Measurements from ENCODE around the gene SREBF2. TPM values are rescaled to one million over a fixed set of nuclear protein-coding genes. Genes with fewer than 3 reads are reported as not detected.
A peak's percentile ranks its signal among the peaks of the same experiment; 100 is the strongest.
"Not testable (repeated sequence)": the region's sequence is repeated elsewhere in the genome, so short reads cannot be mapped to it uniquely, and the experiment has no call there.

The SREBF2 gene
- total and polyA plus RNA-seq, 3 experiments from 2014 or later = 24.5 to 87.1 (median 85.1) TPM

GRCh38 chr22:41830174-41830573 lies 2.7 kb upstream of the SREBF2 start:
- ChIA-PET CTCF (interaction anchor here (1.1 to 1.7 kb wide), 3 partner anchors 95 to 111 kb away, joined by 4 to 5 read pairs (median 4); partner anchors contain the start of gene TNFRSF13C), POLR2A (no interaction called here)
- H3K27ac Mint-ChIP-seq = peak overlapping the region; percentile 34 to 76 (median 72)
- H3K9me3 Mint-ChIP-seq = no peaks in the 10 kb centered on the region
- Histone ChIP-seq H3K4me1 (ENCODE audit: insufficient read depth, low read length) (peaks cover 24% of the 10 kb centered on the region), H3K27ac (ENCODE audit: low read depth, low read length) (no peak overlapping the region), H3K4me3 (ENCODE audit: low read length) (no peak overlapping the region), H3K9me3 (ENCODE audit: low read length) (no peaks in the 10 kb centered on the region), H3K27me3 (ENCODE audit: insufficient read depth, low read length, poor library complexity, severe bottlenecking) (no peaks in the 10 kb centered on the region), H3K36me3 (ENCODE audit: insufficient read depth, low read length) (peaks cover 6% of the 10 kb centered on the region)
- peak overlapping the region in 5 of 7 donors; percentile 18 to 75 (median 26) for H3K4me3 Mint-ChIP-seq
- no peaks in the 10 kb centered on the region for H3K27me3 Mint-ChIP-seq
- DNase-seq = peak in 1 of 5 donors; percentile 11
- peaks cover 17 to 31% (median 19%) of the 10 kb centered on the region in 3 donors for H3K4me1 Mint-ChIP-seq
- H3K36me3 Mint-ChIP-seq = peaks cover 0 to 24% (median 0%) of the 10 kb centered on the region in 3 donors

DNA sequence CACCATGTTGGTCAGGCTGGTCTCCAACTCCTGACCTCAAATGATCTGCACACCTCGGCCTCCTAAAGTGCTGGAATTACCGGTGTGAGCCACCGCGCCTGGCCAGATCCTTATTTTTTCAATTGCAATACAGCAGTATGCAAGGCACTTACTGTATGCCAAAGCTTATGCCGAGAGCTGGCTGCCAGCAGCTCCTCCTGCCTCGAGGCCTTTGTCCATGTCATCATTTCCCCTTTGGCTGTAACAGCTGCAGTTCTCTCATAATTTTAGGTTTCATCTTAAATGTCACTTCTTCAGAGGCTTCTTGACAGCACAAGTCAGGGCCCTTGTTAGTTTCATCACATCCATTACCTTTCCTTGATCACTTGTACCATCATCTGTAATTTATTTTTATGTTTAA lies 1.5 kb upstream of the SREBF2 start:
- Mint-ChIP-seq H3K27ac (peak overlapping the region; percentile 70 to 100 (median 99)), H3K36me3 (peaks cover 0 to 24% (median under 1%) of the 10 kb centered on the region in 3 donors), H3K4me1 (peaks cover 16 to 39% (median 27%) of the 10 kb centered on the region in 3 donors), H3K9me3 (no peaks in the 10 kb centered on the region), H3K4me3 (peak overlapping the region in 6 of 7 donors; percentile 19 to 99 (median 97)), H3K27me3 (no peaks in the 10 kb centered on the region)
- Histone ChIP-seq H3K36me3 (ENCODE audit: insufficient read depth, low read length) (peaks cover 6% of the 10 kb centered on the region), H3K27ac (ENCODE audit: low read depth, low read length) (no peak overlapping the region), H3K4me1 (ENCODE audit: insufficient read depth, low read length) (peaks cover 24% of the 10 kb centered on the region), H3K9me3 (ENCODE audit: low read length) (no peaks in the 10 kb centered on the region), H3K4me3 (ENCODE audit: low read length) (no peak overlapping the region), H3K27me3 (ENCODE audit: insufficient read depth, low read length, poor library complexity, severe bottlenecking) (no peaks in the 10 kb centered on the region)
- CTCF ChIA-PET = interaction anchor here (0.7 to 4.7 kb wide), 7 partner anchors 9 to 164 kb away, joined by 3 to 35 read pairs (median 6); no protein-coding TSS in a partner anchor
- no peak for DNase-seq
- POLR2A ChIA-PET = interaction anchor here (1.2 to 3.0 kb wide), 3 partner anchors 50 to 109 kb away, joined by 3 to 50 read pairs (median 15); no protein-coding TSS in a partner anchor

GRCh38 chr22:41831828-41832552 lies 915 bp upstream of the SREBF2 start:
- peak overlapping the region; percentile 95 to 99 (median 97) for H3K4me3 Mint-ChIP-seq
- no peaks in the 10 kb centered on the region for H3K27me3 ChIP-seq (ENCODE audit: insufficient read depth, low read length, poor library complexity, severe bottlenecking)
- ChIA-PET POLR2A (interaction anchor here (0.6 to 3.0 kb wide), 17 partner anchors 14 to 259 kb away, joined by 3 to 50 read pairs (median 6); partner anchors contain the start of genes CCDC134, CENPM, NDUFA6 and SNU13), CTCF (interaction anchor here (0.6 to 4.7 kb wide), 12 partner anchors 9 to 165 kb away, joined by 3 to 35 read pairs (median 4); no protein-coding TSS in a partner anchor)
- peak overlapping the region; percentile 99 for H3K4me3 ChIP-seq (ENCODE audit: low read length)
- H3K36me3 ChIP-seq (ENCODE audit: insufficient read depth, low read length) = peaks cover 6% of the 10 kb centered on the region
- peaks cover 0 to 25% (median 6%) of the 10 kb centered on the region in 3 donors for H3K36me3 Mint-ChIP-seq
- peak overlapping the region; percentile 98 to 100 (median 99) for H3K27ac Mint-ChIP-seq
- peaks cover 21 to 45% (median 33%) of the 10 kb centered on the region in 3 donors for H3K4me1 Mint-ChIP-seq
- peaks cover 24% of the 10 kb centered on the region for H3K4me1 ChIP-seq (ENCODE audit: insufficient read depth, low read length)
- H3K27me3 Mint-ChIP-seq = no peaks in the 10 kb centered on the region
- H3K9me3 Mint-ChIP-seq = no peaks in the 10 kb centered on the region
- no peaks in the 10 kb centered on the region for H3K9me3 ChIP-seq (ENCODE audit: low read length)
- no peak for DNase-seq
- H3K27ac ChIP-seq (ENCODE audit: low read depth, low read length) = peak overlapping the region; percentile 97

GRCh38 chr22:41833369-41834004 lies 582 bp downstream of the SREBF2 start:
- H3K36me3 ChIP-seq (ENCODE audit: insufficient read depth, low read length) = peaks cover 6% of the 10 kb centered on the region
- H3K4me1 Mint-ChIP-seq = peaks cover 24 to 53% (median 41%) of the 10 kb centered on the region in 3 donors
- H3K9me3 ChIP-seq (ENCODE audit: low read length) = no peaks in the 10 kb centered on the region
- ChIA-PET CTCF (interaction anchor here (1.0 to 4.7 kb wide), 15 partner anchors 10 to 167 kb away, joined by 3 to 35 read pairs (median 4); no protein-coding TSS in a partner anchor), POLR2A (interaction anchor here (0.5 to 3.0 kb wide), 17 partner anchors 13 to 257 kb away, joined by 3 to 50 read pairs (median 6); partner anchors contain the start of genes CCDC134, CENPM, NDUFA6 and SNU13)
- H3K4me3 Mint-ChIP-seq = peak overlapping the region; percentile 90 to 99 (median 96)
- DNase-seq = peak; percentile 29 to 63 (median 53)
- H3K9me3 Mint-ChIP-seq = no peaks in the 10 kb centered on the region
- H3K27ac ChIP-seq (ENCODE audit: low read depth, low read length) = peak overlapping the region; percentile 97
- no peaks in the 10 kb centered on the region for H3K27me3 Mint-ChIP-seq
- no peaks in the 10 kb centered on the region for H3K27me3 ChIP-seq (ENCODE audit: insufficient read depth, low read length, poor library complexity, severe bottlenecking)
- H3K36me3 Mint-ChIP-seq = peaks cover 0 to 30% (median 6%) of the 10 kb centered on the region in 3 donors
- peak overlapping the region; percentile 99 for H3K4me3 ChIP-seq (ENCODE audit: low read length)
- H3K27ac Mint-ChIP-seq = peak overlapping the region; percentile 92 to 100 (median 98)
- H3K4me1 ChIP-seq (ENCODE audit: insufficient read depth, low read length) = peaks cover 24% of the 10 kb centered on the region

DNA sequence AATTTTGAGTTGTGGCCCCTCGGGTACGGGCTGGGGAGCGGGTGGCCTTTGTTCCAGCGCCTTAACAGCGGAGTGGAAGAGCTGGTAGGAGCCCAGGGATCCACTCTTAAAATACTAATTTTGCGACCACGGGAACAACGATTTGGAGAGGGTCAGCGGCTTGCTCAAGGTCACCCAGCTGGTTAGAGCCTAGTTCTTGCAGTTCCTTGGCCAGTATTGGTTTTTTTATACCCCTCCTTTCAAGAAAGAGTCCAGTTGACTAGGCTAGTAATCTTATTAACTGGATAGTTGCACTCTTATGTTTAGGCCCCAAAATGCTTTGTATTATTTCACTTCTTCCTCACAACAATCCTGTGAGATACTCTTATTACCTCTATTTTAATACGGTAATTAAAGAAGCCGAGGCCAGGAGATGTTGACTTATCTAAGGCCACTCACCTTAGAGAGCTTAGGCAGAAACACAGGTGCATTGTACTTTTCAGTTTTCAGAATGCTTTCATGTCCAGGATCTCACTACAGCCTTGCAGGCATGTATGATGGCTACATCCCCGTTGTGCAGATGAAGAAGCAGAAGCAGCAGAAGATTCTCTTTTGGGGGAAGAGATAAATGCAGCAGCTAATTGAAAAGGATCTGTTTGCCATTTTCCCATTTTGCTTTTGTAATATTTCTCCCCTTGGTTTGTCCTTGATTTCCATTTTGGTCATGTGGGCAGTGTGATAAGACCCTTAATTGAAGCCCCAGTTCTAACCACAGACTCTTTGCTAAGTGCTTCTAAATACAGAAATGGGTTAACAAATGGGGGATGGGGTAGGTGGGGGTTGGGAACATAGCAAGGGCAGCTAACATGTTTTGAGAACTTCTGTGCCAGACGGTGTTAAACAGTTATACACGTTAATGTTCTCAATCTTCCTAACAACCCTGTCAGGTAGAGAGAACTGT lies 1.4 kb downstream of the SREBF2 start:
- Mint-ChIP-seq H3K9me3 (no peaks in the 10 kb centered on the region), H3K4me1 (peaks cover 32 to 61% (median 47%) of the 10 kb centered on the region in 3 donors), H3K27me3 (no peaks in the 10 kb centered on the region), H3K36me3 (peaks cover 0 to 33% (median 7%) of the 10 kb centered on the region in 3 donors), H3K27ac (peak overlapping the region; percentile 92 to 100 (median 96)), H3K4me3 (peak overlapping the region; percentile 84 to 99 (median 90))
- peaks cover 24% of the 10 kb centered on the region for H3K4me1 ChIP-seq (ENCODE audit: insufficient read depth, low read length)
- peaks cover 6% of the 10 kb centered on the region for H3K36me3 ChIP-seq (ENCODE audit: insufficient read depth, low read length)
- H3K9me3 ChIP-seq (ENCODE audit: low read length) = no peaks in the 10 kb centered on the region
- no peaks in the 10 kb centered on the region for H3K27me3 ChIP-seq (ENCODE audit: insufficient read depth, low read length, poor library complexity, severe bottlenecking)
- peak overlapping the region; percentile 97 for H3K27ac ChIP-seq (ENCODE audit: low read depth, low read length)
- H3K4me3 ChIP-seq (ENCODE audit: low read length) = peak overlapping the region; percentile 99
- POLR2A ChIA-PET = interaction anchor here (0.6 to 3.0 kb wide), 8 partner anchors 12 to 146 kb away, joined by 4 to 24 read pairs (median 6); partner anchors contain the start of genes CCDC134 and SNU13
- peak in 1 of 5 donors; percentile 12 for DNase-seq
- CTCF ChIA-PET = interaction anchor here (0.6 to 4.7 kb wide), 8 partner anchors 11 to 167 kb away, joined by 3 to 35 read pairs (median 4); no protein-coding TSS in a partner anchor

DNA sequence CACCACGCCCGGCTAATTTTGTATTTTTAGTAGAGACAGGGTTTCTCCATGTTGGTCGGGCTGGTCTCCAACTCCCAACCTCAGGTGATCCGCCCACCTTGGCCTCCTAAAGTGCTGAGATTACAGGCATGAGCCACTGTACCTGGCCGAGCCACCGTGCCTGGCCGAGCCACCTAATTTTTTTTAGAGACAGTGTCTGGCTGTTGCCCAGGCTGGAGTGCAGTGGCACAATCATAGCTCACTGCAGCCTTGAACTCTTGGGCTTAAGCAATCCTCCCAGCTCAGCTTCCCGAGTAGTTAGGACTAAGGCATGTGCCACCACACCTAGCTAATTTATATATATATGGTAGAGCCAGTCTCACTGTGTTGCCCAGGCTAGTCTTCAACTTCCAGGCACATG lies 2.6 kb downstream of the SREBF2 start:
- H3K4me3 ChIP-seq (ENCODE audit: low read length) = not testable (repeated sequence)
- H3K4me3 Mint-ChIP-seq = peak overlapping the region in 2 of 7 donors; percentile 43 to 54

More for the DNA sequence above, 2.6 kb downstream of the SREBF2 start:
- H3K27ac ChIP-seq (ENCODE audit: low read depth, low read length); H3K27me3 ChIP-seq (ENCODE audit: insufficient read depth, low read length, poor library complexity, severe bottlenecking); DNase-seq; H3K36me3 ChIP-seq (ENCODE audit: insufficient read depth, low read length); H3K9me3 ChIP-seq (ENCODE audit: low read length); H3K27me3 Mint-ChIP-seq; H3K9me3 Mint-ChIP-seq: not testable (repeated sequence)
- peaks cover 24% of the 10 kb centered on the region for H3K4me1 ChIP-seq (ENCODE audit: insufficient read depth, low read length)
- H3K36me3 Mint-ChIP-seq = peaks cover 0 to 38% (median 8%) of the 10 kb centered on the region in 3 donors
- peak overlapping the region in 6 of 8 donors; percentile 1 to 79 (median 67) for H3K27ac Mint-ChIP-seq
- CTCF ChIA-PET = interaction anchor here (0.8 to 4.7 kb wide), 3 partner anchors 13 to 105 kb away, joined by 3 to 35 read pairs (median 4); no protein-coding TSS in a partner anchor
- POLR2A ChIA-PET = interaction anchor here (0.6 kb wide), 1 partner anchor 35 kb away, joined by 3 read pairs; the partner anchor contains the start of gene CCDC134
- peaks cover 36 to 70% (median 55%) of the 10 kb centered on the region in 3 donors for H3K4me1 Mint-ChIP-seq
